WTC11 (cell line): ENCODE results near the gene DCP1B.

Experiments
- ATF6 ChIP-seq: sonication (generic); formaldehyde crosslinking; IDR thresholded peaks from 2 replicates; pipeline ENCODE4 v1.8.1; 2023; ENCODE audit warnings: mild to moderate bottlenecking, missing genetic modification reagents
- ETV6 ChIP-seq: sonication (generic); formaldehyde crosslinking; IDR thresholded peaks from 2 replicates; pipeline ENCODE4 v1.8.1; 2022; ENCODE audit warnings: mild to moderate bottlenecking, missing genetic modification reagents
- TEAD4 ChIP-seq: sonication (generic); formaldehyde crosslinking; IDR thresholded peaks from 2 replicates; pipeline ENCODE4 v1.8.0; 2022; ENCODE audit warnings: mild to moderate bottlenecking, missing genetic modification reagents
- TF ChIP-seq, protein P1 (sequence below): fragments of 200-600 bp; IDR thresholded peaks from 2 replicates; pipeline ENCODE4 v1.8.0; 2022; ENCODE audit warnings: antibody characterized with exemption

GRCh38 chr12:1984759-1985158 lies 19.5 kb downstream of the DCP1B start:
- no peak for TF ChIP-seq ATF6 (CRISPR knock-in tag)
- TF ChIP-seq, protein P1, sequence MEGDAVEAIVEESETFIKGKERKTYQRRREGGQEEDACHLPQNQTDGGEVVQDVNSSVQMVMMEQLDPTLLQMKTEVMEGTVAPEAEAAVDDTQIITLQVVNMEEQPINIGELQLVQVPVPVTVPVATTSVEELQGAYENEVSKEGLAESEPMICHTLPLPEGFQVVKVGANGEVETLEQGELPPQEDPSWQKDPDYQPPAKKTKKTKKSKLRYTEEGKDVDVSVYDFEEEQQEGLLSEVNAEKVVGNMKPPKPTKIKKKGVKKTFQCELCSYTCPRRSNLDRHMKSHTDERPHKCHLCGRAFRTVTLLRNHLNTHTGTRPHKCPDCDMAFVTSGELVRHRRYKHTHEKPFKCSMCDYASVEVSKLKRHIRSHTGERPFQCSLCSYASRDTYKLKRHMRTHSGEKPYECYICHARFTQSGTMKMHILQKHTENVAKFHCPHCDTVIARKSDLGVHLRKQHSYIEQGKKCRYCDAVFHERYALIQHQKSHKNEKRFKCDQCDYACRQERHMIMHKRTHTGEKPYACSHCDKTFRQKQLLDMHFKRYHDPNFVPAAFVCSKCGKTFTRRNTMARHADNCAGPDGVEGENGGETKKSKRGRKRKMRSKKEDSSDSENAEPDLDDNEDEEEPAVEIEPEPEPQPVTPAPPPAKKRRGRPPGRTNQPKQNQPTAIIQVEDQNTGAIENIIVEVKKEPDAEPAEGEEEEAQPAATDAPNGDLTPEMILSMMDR: no peak
- TF ChIP-seq ETV6 (CRISPR knock-in tag): no peak
- TF ChIP-seq TEAD4 (CRISPR knock-in tag): no peak
